ENCODE results near the gene IPO5.
"Not testable (repeated sequence)": the region's sequence is repeated elsewhere in the genome, so short reads cannot be mapped to it uniquely, and the experiment has no call there.

DNA sequence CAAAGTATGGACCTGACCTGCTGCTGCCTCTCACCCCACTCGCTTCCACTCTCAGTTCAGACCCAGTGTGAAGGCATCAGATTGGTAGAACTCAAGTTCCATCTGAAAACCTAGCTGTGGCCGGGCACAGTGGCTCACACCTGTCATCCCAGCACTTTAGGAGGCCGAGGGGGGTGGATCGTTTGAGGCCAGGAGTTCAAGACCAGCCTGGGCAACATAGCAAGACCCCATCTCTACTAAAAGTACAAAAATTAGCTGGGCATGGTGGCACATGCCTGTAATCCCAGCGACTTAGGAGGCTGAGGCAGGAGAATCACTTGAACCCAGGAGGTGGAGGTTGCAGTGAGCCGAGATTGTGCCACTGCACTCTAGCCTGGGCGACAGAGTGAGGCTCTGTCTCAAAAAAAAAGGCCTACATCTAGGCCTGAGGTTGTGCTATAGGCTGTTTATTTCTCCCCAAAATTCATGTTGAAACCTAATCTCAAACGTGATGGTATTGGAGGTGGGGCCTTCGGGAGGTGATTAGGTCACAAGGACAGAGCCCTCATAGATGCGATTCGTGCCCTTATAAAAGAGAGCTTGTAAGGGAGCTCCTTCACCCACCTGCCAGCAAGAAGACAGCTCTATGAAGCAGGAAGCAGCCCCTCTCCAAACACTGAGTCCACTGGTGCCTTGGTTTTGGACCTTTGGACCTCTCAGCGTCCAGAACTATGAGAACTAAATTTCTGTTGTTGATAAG is 83.3 kb downstream of the IPO5 start:
- TF ChIP-seq POLR2A (IDR thresholded peaks at IDR 0.05), result not testable (repeated sequence)
- TF ChIP-seq, protein P1, sequence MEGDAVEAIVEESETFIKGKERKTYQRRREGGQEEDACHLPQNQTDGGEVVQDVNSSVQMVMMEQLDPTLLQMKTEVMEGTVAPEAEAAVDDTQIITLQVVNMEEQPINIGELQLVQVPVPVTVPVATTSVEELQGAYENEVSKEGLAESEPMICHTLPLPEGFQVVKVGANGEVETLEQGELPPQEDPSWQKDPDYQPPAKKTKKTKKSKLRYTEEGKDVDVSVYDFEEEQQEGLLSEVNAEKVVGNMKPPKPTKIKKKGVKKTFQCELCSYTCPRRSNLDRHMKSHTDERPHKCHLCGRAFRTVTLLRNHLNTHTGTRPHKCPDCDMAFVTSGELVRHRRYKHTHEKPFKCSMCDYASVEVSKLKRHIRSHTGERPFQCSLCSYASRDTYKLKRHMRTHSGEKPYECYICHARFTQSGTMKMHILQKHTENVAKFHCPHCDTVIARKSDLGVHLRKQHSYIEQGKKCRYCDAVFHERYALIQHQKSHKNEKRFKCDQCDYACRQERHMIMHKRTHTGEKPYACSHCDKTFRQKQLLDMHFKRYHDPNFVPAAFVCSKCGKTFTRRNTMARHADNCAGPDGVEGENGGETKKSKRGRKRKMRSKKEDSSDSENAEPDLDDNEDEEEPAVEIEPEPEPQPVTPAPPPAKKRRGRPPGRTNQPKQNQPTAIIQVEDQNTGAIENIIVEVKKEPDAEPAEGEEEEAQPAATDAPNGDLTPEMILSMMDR (IDR thresholded peaks at IDR 0.05), result not testable (repeated sequence)

Data from testis (tissue), 2 donors.